Heart right ventricle (tissue), 16 donors: ENCODE measurements around the gene AP1S3. TPM values are rescaled to one million over a fixed set of nuclear protein-coding genes. Genes with fewer than 3 reads are reported as not detected.

Experiments used
- ATAC-seq, 8 donors: fragments of 200-7000 bp; cut with Tn5 transposase; one replicate each; pipeline ENCODE4 v1.9.1; 2020; ENCODE audit warnings: mild to moderate bottlenecking in 8 of 8, moderate library complexity in 8 of 8, moderate number of reproducible peaks in 1 of 8
- DNase-seq, 2 donors: peaks; one replicate each; pipeline ENCODE4 v3.0.0-alpha.2; 2020
- H3K27ac ChIP-seq, 10 donors: fragments of 200-600 bp; sonication (generic) in 2 of 10; one replicate each; pipeline versions ENCODE4 v1.5.0 to v1.8.0; 2020 to 2022; ENCODE audit warnings: mild to moderate bottlenecking in 3 of 10
- H3K27me3 ChIP-seq, 7 donors: fragments of 200-600 bp; one replicate each; pipeline ENCODE4 v1.8.0; 2021 to 2022; ENCODE audit warnings: mild to moderate bottlenecking in 2 of 7
- H3K36me3 ChIP-seq, 9 donors: fragments of 200-600 bp; sonication (generic) in 1 of 9; one replicate each; pipeline versions ENCODE4 v1.5.0 to v1.8.0; 2020 to 2022; ENCODE audit warnings: mild to moderate bottlenecking in 2 of 9
- H3K4me1 ChIP-seq, 9 donors: fragments of 200-600 bp; sonication (generic) in 1 of 9; one replicate each; pipeline versions ENCODE4 v1.5.0 to v1.8.0; 2020 to 2022; ENCODE audit warnings: mild to moderate bottlenecking in 4 of 9
- H3K4me3 ChIP-seq, 10 donors: fragments of 200-600 bp; sonication (generic) in 2 of 10; one replicate each; pipeline versions ENCODE4 v1.5.0 to v1.8.0; 2020 to 2022; ENCODE audit warnings: mild to moderate bottlenecking in 7 of 10, moderate library complexity in 2 of 10
- H3K9me3 ChIP-seq, 11 donors: fragments of 200-600 bp in 10 of 11; sonication (generic) in 2 of 11; one replicate each; pipeline versions ENCODE4 v1.5.0 to v1.8.0; 2013 to 2022; ENCODE audit warnings: mild to moderate bottlenecking in 2 of 11, control low read depth in 1 of 11, moderate library complexity in 1 of 11
- WGBS, 2 donors: extraction: QIAGEN DNeasy Blood & Tissue Kit; methylation state at CpG; one replicate each; pipeline ENCODE4 v1.1.7; 2013; ENCODE audit warnings: inconsistent platforms in 1 of 2; 5-methylcytosine and 5-hydroxymethylcytosine counted together
- intact Hi-C, 10 donors: fragments of 100-400 bp; cut with DNase I; formaldehyde crosslinking; loops; one replicate each; pipeline versions ENCODE4 v1.11.1 to v1.14.2; 2022
- polyA plus RNA-seq, 2 donors: library from polyadenylated mRNA; stranded (reverse); fragments of 200-250 nt; gene quantifications; one replicate each; pipeline ENCODE4 v1.2.3, GENCODE V29; 2013
- total RNA-seq, 10 donors: library from RNA; stranded (reverse); fragmentation: NEBNext Ultra II Directional in 3 of 10; extraction: Animal tissue kit (Norgen Biotek cat#: 25700) in 3 of 10; gene quantifications; one replicate each; pipeline versions ENCODE4 v1.2.1 to v1.2.4, GENCODE V29; 2021 to 2023
- TF ChIP-seq, protein P1 (sequence below), 9 donors: fragments of 200-600 bp; sonication (generic) in 2 of 9; IDR thresholded peaks; one replicate each; pipeline versions ENCODE4 v1.5.0 to v1.8.0; 2021 to 2022; ENCODE audit warnings: antibody characterized with exemption in 9 of 9, mild to moderate bottlenecking in 5 of 9, moderate library complexity in 1 of 9
- donor health status: Arrhythmogenic right ventricular cardiomyopathy.
- donor health status: ischemic (EF 13 %, LVEDD 7.1; RV severe dilation, severe dysfunction).
- donor health status: healthy with polysubstance abuse.
- donor health status: DM: no; HTN: yes; CAD: no.
- donor health status: DM: no; HTN: no; CAD: no.
- donor health status: ischemic (EF 25% LVEDD 6.9; RV normal size, moderate dysfunction).
- donor health status: ischemic (EF 25% LVEDD 5.7; RV mildly dilated, moderate dysfunction).
- donor health status: healthy.
- donor health status: DM: yes; HTN: yes; CAD: no.
- donor health status: Ischemic cardiomyopathy.
- donor health status: ischemic (EF 35%, LVEDD 5.7; RV mildly dilated, moderate dysfunction).
- donor health status: nonischemic (EF 11% LVEDD 7.7; RV severe dilation, severe dysfunction).
- donor health status: DM: yes; HTN: yes; CAD: no.
- donor health status: PGD.
- donor health status: ischemic (EF 29% LVEDD 5.4; RV normal size, mild dysfunction).
- donor health status: nonischemic (EF 23%, LVEDD 6.1; RV moderate dilation, normal function).

AP1S3 gene
- total and polyA plus RNA-seq, 12 donors = 0.12 to 0.85 (median 0.37) TPM; not detected in 4

DNA sequence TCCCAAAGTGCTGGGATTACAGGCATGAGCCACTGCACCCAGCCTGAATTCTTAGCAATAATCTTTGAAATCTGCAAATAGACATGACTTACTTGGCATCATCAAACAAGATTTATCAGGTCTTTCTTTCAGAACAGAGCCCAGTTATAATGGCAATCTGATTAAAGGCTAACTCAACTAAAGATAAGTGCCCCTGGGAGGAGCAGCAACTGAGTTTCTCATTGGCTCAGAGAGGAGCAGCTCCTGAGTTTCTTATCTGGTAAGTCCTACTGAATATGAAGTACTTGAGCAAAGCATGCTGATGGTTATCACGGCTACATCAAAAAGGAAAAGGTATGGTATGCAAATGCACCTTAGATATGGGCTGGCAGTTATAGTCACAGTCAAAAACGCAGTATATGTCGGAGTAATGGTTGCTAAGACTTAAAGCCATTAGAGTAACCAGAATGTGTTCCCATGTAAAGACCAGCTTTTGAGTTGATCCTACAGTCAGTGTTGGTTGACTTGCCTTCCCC, 15.0 kb upstream of the AP1S3 start:
- peaks cover 0 to 66% (median 8%) of the 10 kb centered on the region in 9 donors for H3K36me3 ChIP-seq
- ATAC-seq = no peak

DNA sequence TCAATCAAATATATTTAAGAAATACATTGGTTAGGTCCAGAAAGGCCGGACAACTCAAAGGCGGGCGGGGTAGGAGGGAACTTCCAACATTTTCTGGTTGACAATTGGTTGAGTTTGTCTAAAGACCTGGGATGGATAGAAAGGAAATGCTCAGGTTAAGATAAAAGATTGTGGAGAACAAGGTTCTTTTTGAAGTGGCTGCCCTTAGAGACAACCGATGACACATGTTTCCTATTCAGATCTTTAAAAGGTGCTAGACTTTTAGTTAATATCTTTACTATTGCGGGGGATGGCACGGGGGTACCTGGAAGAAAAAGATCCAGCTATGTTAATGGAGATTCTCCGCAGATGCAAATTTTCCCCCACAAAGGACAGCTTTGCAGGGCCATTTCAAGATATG, 10.0 kb upstream of the AP1S3 start:
- H3K4me1 ChIP-seq = no peaks in the 10 kb centered on the region
- H3K4me3 ChIP-seq = no peak overlapping the region
- H3K27me3 ChIP-seq = no peaks in the 10 kb centered on the region
- ATAC-seq (no peak), DNase-seq (no peak)
- TF ChIP-seq, protein P1, sequence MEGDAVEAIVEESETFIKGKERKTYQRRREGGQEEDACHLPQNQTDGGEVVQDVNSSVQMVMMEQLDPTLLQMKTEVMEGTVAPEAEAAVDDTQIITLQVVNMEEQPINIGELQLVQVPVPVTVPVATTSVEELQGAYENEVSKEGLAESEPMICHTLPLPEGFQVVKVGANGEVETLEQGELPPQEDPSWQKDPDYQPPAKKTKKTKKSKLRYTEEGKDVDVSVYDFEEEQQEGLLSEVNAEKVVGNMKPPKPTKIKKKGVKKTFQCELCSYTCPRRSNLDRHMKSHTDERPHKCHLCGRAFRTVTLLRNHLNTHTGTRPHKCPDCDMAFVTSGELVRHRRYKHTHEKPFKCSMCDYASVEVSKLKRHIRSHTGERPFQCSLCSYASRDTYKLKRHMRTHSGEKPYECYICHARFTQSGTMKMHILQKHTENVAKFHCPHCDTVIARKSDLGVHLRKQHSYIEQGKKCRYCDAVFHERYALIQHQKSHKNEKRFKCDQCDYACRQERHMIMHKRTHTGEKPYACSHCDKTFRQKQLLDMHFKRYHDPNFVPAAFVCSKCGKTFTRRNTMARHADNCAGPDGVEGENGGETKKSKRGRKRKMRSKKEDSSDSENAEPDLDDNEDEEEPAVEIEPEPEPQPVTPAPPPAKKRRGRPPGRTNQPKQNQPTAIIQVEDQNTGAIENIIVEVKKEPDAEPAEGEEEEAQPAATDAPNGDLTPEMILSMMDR (IDR thresholded peaks at IDR 0.05) = no peak
- no peak overlapping the region for H3K27ac ChIP-seq
- H3K36me3 ChIP-seq = peaks cover 0 to 36% (median 0%) of the 10 kb centered on the region in 9 donors
- H3K9me3 ChIP-seq = no peaks in the 10 kb centered on the region
- WGBS, 2 donors = 97% methylated on average over 7 of the region's 7 CpGs
- intact Hi-C loops = no loop called here

More for the DNA sequence above, 15.0 kb upstream of the AP1S3 start:
- H3K4me1 ChIP-seq = no peaks in the 10 kb centered on the region
- no peak overlapping the region for H3K4me3 ChIP-seq
- intact Hi-C loops = no loop called here
- DNase-seq = no peak
- no peaks in the 10 kb centered on the region for H3K27me3 ChIP-seq
- no peaks in the 10 kb centered on the region for H3K9me3 ChIP-seq
- TF ChIP-seq, protein P1 (IDR thresholded peaks at IDR 0.05) = no peak
- H3K27ac ChIP-seq = no peak overlapping the region
- WGBS, 2 donors = 94 to 95% methylated on average over 3 of the region's 3 CpGs

DNA sequence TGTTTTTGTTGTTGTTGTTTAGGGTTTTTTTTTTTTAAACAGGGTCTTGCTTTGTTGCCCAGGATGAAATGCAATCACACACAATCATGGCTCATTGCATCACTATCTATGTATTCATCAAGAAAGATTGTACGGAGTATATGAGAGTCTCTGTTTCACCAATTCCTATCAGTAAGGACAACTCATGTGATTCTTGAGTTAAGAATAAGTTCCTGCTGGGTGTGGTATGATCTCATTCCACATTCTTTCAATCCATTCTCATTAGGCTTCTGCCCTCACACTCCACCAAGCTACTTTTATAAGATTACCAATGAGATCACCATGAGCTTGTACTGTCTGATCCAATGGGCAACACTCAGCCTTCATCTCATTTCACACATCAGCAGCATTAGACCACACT, 9.1 kb upstream of the AP1S3 start:
- H3K27me3 ChIP-seq = no peaks in the 10 kb centered on the region
- DNase-seq (no peak), ATAC-seq (no peak)
- no peaks in the 10 kb centered on the region for H3K9me3 ChIP-seq
- peaks cover 0 to 28% (median 0%) of the 10 kb centered on the region in 9 donors for H3K36me3 ChIP-seq
- no peak overlapping the region for H3K27ac ChIP-seq
- TF ChIP-seq, protein P1 (IDR thresholded peaks at IDR 0.05) = no peak
- H3K4me3 ChIP-seq = no peak overlapping the region
- H3K4me1 ChIP-seq = no peaks in the 10 kb centered on the region
- intact Hi-C loops = no loop called here
- WGBS, 2 donors = 72 to 96% methylated on average over 1 of the region's 1 CpG

DNA sequence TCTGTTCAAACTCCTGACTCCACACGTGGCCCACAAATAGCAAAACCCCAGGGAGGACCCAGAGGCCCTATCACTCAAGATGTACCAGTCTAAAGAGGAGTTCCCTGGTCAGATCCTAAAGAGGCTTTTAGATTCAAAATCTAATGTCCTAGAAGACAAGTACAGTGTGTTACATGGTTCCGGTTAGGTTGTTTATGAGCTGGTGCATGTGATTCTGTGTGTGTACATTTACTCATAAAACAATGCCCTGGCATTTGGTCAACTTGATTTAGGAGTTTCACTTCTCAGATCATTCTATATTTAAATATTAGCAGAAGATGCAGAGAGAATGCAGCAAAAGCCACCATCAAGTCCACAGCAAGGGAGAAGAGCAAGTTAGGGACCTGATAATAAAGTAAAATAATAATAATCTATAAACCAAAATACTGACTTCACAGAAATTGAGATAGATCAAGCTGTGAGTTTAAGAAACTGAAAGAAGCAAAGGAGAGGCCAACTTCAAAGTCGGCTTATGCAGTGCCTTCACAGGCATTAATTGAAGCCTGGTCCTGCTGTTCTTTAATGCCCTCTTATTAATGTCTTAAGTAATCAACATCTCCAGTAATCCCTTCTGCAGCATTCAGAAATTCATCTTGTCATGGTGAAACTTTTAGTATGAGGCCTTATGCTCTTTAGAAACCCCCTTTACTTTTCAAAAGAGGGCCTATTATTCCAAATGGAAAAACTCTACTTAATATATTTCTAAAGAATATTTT, 4.2 kb upstream of the AP1S3 start:
- H3K27ac ChIP-seq = no peak overlapping the region
- intact Hi-C loops = no loop called here

More for the DNA sequence above, 4.2 kb upstream of the AP1S3 start:
- Histone ChIP-seq H3K4me1 (peaks cover 3 to 9% (median 4%) of the 10 kb centered on the region in 9 donors), H3K36me3 (no peaks in the 10 kb centered on the region), H3K27me3 (no peaks in the 10 kb centered on the region), H3K4me3 (no peak overlapping the region), H3K9me3 (no peaks in the 10 kb centered on the region)
- no peak for DNase-seq
- TF ChIP-seq, protein P1 (IDR thresholded peaks at IDR 0.05) = no peak
- no peak for ATAC-seq
- WGBS, 2 donors = 73 to 78% methylated on average over 3 of the region's 3 CpGs
